Measurements from ENCODE around the gene TBC1D20. TPM values are rescaled to one million over a fixed set of nuclear protein-coding genes. Genes with fewer than 3 reads are reported as not detected.

TBC1D20 gene
- total RNA-seq, 1 experiment from 2014 or later, result 18.7 TPM

DNA sequence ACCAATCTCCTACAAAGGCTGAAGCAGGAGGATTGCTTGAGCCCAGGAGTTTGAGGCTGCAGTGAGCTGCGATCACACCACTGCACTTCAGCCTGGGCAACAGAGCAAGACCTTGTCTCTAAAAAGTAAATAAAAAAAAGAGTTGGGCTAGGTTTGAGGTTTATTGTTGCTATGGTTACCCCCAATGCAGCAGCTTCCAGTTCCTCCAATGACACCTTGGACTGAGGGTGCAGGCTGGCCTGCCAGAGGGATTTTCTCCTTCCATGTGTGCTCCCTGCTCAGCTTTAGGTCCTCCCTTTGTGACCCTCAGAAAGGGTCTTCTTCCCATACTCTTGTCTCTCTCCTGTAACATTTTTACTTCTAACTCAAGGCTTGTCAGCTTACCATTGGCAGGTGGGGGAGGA, 10.6 kb upstream of the TBC1D20 start:
- peaks cover 14% of the 10 kb centered on the region for H3K36me3 Mint-ChIP-seq (ENCODE audit: insufficient read depth, unreplicated experiment)
- no peaks in the 10 kb centered on the region for H3K4me1 Mint-ChIP-seq (ENCODE audit: low read depth, unreplicated experiment)
- H3K27me3 Mint-ChIP-seq (ENCODE audit: unreplicated experiment), result peaks cover 3% of the 10 kb centered on the region
- no TSS peak for BruUV-seq (replicated peaks)
- H3K4me3 Mint-ChIP-seq (ENCODE audit: low read depth, unreplicated experiment), result no peak overlapping the region
- H3K9me3 Mint-ChIP-seq (ENCODE audit: low read depth, unreplicated experiment), result peaks cover 4% of the 10 kb centered on the region
- no peak for TF ChIP-seq CTCF (IDR thresholded peaks at IDR 0.05; ENCODE audit: unreplicated experiment)
- DNase-seq, result no peak
- intact Hi-C loops (cut with micrococcal nuclease; ENCODE audit: unreplicated experiment), result no loop called here
- CTCF ChIA-PET, result no interaction called here
- H3K27ac Mint-ChIP-seq (ENCODE audit: unreplicated experiment), result peak overlapping the region; percentile 54

- CTCF ChIA-PET, result no interaction called here
- intact Hi-C loops (cut with micrococcal nuclease; ENCODE audit: unreplicated experiment), result no loop called here
- Mint-ChIP-seq H3K36me3 (ENCODE audit: insufficient read depth, unreplicated experiment) (peaks cover 13% of the 10 kb centered on the region), H3K4me3 (ENCODE audit: low read depth, unreplicated experiment) (no peak overlapping the region), H3K27ac (ENCODE audit: unreplicated experiment) (peak overlapping the region; percentile 54), H3K9me3 (ENCODE audit: low read depth, unreplicated experiment) (peaks cover 4% of the 10 kb centered on the region), H3K4me1 (ENCODE audit: low read depth, unreplicated experiment) (no peaks in the 10 kb centered on the region), H3K27me3 (ENCODE audit: unreplicated experiment) (peaks cover 9% of the 10 kb centered on the region)
- DNase-seq, result no peak
- no TSS peak for BruUV-seq (replicated peaks)
- no peak for TF ChIP-seq CTCF (IDR thresholded peaks at IDR 0.05; ENCODE audit: unreplicated experiment)
Measured at GRCh38 chr20:472137-472846, 10.0 kb upstream of the TBC1D20 start.

- no TSS peak for BruUV-seq (replicated peaks)
- intact Hi-C loops (cut with micrococcal nuclease; ENCODE audit: unreplicated experiment), result no loop called here
- CTCF ChIA-PET, result no interaction called here
- no peak overlapping the region for H3K4me3 Mint-ChIP-seq (ENCODE audit: low read depth, unreplicated experiment)
- TF ChIP-seq CTCF (IDR thresholded peaks at IDR 0.05; ENCODE audit: unreplicated experiment), result no peak
- peaks cover 4% of the 10 kb centered on the region for H3K9me3 Mint-ChIP-seq (ENCODE audit: low read depth, unreplicated experiment)
- peaks cover 11% of the 10 kb centered on the region for H3K27me3 Mint-ChIP-seq (ENCODE audit: unreplicated experiment)
- no peak overlapping the region for H3K27ac Mint-ChIP-seq (ENCODE audit: unreplicated experiment)
- no peaks in the 10 kb centered on the region for H3K4me1 Mint-ChIP-seq (ENCODE audit: low read depth, unreplicated experiment)
- H3K36me3 Mint-ChIP-seq (ENCODE audit: insufficient read depth, unreplicated experiment), result peaks cover 5% of the 10 kb centered on the region
- no peak for DNase-seq
Measured at GRCh38 chr20:469746-470490, 7.6 kb upstream of the TBC1D20 start.

DNA sequence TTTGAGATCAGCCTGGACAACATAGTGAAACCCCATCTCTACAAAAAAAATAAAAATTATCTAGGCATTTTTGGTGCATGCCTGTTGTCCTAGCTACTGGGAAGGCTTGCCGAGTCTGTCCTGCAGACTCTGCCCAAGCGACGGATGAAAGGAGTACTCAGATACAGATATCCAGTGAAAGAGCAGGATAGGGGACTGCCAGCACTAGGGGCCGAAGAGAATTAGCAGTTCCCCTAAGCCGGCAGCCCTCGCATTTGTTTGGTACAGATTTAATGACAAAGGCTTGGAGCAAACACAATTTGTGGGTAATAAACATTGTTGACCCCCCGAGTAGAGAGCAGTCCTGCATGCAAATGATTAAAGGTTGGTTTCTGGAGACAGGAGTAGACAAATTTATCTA, 5.4 kb upstream of the TBC1D20 start:
- no peak for DNase-seq
- Mint-ChIP-seq H3K4me1 (ENCODE audit: low read depth, unreplicated experiment) (peaks cover 7% of the 10 kb centered on the region), H3K27me3 (ENCODE audit: unreplicated experiment) (peaks cover 11% of the 10 kb centered on the region), H3K9me3 (ENCODE audit: low read depth, unreplicated experiment) (peaks cover 4% of the 10 kb centered on the region), H3K4me3 (ENCODE audit: low read depth, unreplicated experiment) (no peak overlapping the region), H3K36me3 (ENCODE audit: insufficient read depth, unreplicated experiment) (peaks cover 5% of the 10 kb centered on the region), H3K27ac (ENCODE audit: unreplicated experiment) (no peak overlapping the region)
- BruUV-seq (replicated peaks), result no TSS peak
- CTCF ChIA-PET, result no interaction called here
- intact Hi-C loops (cut with micrococcal nuclease; ENCODE audit: unreplicated experiment), result no loop called here
- no peak for TF ChIP-seq CTCF (IDR thresholded peaks at IDR 0.05; ENCODE audit: unreplicated experiment)
